H4 (cell line): ENCODE results near the gene SPECC1L. TPM values are rescaled to one million over a fixed set of nuclear protein-coding genes. Genes with fewer than 3 reads are reported as not detected.
A peak's percentile ranks its signal among the peaks of the same experiment; 100 is the strongest.
"Not testable (repeated sequence)": the region's sequence is repeated elsewhere in the genome, so short reads cannot be mapped to it uniquely, and the experiment has no call there.

Source experiments
- DNase-seq: peaks from one replicate; pipeline ENCODE4 v3.0.0-alpha.2; 2015; ENCODE audit warnings: low spot score
- total RNA-seq: library from RNA; depleted of rRNA; stranded (reverse); fragments of >200 nt; shearing (Covaris generic); gene quantifications from 2 replicates; pipeline ENCODE4 v1.2.3, GENCODE V29; 2014; rRNA removed

The SPECC1L gene
- total RNA-seq, result 10.8 and 27.0 TPM in 2 replicates

GRCh38 chr22:24270556-24271385 lies at the start of gene SPECC1L:
Gene SPECC1L, plus strand, starts transcription at chr22:24270831. Its CDS starts 31,401 bp downstream, at chr22:24302232.
- DNase-seq, result peak; percentile 73

- no peak for DNase-seq
Measured at GRCh38 chr22:24224468-24224867, 46.2 kb upstream of the SPECC1L start.

DNA sequence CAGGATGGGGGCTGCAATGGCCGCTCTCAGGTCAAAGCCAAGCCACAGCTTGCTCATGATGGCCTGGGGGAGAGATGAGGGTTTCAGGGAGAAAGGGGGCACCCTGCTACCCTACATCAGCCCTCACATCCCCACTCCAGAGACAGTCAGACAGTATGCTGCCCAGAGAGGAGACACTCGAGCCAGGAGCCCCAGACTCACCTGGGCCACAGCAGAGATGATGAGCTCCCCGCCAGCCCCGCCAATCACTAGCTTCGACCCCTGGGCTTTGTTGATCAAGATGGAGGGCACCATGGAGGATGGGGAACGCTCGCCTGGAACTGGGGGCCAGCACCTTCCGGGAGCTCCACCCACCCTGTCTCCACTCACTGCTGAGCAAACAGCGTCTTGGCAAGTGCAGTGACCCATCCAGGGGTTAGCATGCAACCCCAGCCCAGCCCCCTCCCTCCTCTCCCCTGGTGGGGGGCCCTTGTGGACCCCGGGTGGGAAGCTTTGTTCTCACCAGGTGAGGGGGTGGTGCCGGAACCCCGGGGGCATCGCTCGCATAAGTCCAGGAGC lies 45.5 kb upstream of the SPECC1L start:
- no peak for DNase-seq

GRCh38 chr22:24225951-24226350 lies 44.7 kb upstream of the SPECC1L start:
- no peak for DNase-seq

GRCh38 chr22:24230911-24231656 lies 39.5 kb upstream of the SPECC1L start:
- no peak for DNase-seq

DNA sequence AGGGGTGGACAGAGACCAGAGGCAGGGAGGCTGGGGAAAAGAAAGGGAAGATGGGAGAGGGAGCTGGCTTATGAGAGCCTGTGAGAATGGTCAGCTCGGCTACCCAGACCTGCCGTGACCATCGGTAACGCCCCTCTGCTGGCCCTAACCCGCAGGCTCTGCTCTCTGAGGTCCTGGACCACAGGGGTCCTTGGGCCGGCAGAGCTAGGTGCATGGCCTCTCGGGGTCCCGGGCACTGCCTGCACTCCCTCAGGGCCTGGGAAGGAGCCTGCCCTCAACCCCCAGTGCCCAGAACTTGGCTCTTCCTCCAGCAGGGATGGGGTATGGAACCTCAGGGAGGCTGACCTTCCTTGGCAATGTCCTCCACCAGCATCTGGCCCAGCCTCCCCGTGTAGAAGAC lies 38.9 kb upstream of the SPECC1L start:
- no peak for DNase-seq

DNA sequence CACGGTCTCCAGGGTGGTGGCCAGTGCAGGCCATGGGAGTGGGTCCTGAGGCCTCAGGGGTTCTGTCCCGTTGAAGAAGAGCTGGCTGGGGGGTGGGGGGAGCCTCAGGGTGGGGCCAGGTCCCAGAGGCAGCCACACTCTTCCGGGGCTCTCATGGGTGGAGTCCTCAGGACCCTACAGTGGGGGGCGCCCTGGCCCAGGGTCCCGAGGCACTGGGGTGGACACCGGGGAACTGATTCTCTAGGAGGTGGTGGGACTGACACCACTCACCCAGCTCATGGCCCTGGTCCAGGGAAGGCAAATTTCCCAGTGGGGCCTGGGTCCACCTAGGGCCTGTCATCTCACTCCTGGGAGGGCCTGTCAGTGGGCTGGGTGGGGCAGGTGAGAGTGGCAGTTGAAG lies 38.5 kb upstream of the SPECC1L start:
- DNase-seq, result no peak

DNA sequence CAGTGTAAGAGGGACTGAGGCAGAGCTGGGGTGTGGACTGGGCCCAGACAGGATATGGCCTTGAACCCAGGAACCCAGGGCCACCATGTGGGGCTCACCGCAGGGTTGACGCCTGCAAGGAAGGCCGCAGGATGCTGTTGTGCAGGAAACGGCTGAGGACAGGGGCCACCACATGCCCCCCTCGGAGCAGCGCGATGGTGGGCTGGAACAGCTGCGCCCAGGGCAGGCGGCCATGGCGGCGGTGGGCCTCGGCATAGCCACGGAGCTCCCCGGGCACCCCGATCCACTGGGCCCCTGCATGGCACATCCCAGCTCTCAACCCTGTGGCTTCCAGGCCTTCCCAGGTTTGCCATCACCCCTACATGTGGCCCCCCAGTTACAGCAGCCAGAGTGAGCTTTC lies 37.9 kb upstream of the SPECC1L start:
- DNase-seq, result no peak

GRCh38 chr22:24233235-24233634 lies 37.4 kb upstream of the SPECC1L start:
- no peak for DNase-seq

DNA sequence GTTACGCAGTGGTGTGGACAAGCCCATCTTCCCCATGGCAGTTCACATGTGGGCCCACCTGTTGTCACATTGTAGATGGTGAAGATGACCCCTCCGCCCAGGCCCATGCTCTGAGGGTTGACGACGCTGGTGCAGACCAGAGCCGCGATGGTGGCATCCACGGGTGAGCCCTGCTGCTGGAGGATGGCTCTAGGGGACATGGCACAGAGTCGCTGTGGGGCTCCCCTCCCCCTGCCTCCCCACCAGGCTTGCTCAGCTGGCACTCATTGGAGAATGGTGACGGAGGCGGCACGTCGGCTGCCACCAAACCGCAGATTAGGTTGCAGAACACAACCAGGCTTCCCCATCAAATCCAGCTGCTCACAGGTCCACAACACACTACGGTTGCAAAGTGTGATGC lies 36.8 kb upstream of the SPECC1L start:
- no peak for DNase-seq

- DNase-seq, result no peak
Measured at GRCh38 chr22:24235315-24235714, 35.3 kb upstream of the SPECC1L start.

DNA sequence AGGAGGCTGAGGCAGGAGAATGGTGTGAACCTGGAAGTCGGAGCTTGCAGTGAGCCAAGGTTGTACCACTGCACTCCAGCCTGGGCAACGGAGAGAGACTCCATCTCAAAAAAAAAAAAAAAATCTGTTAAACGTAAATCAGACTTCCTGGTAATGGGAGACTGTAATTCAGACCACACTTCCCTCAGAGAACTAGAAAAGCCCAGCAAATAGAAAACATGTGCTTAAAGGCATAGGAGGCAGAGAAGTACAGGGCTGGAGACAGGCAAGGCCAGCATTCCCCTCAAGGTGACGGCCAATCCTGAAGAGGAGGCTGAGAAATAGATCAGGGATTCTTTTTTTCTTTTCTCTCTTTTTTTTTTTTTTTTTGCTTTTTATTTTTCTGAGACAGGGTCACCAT lies 34.0 kb upstream of the SPECC1L start:
- no peak for DNase-seq

- DNase-seq, result not testable (repeated sequence)
Measured at GRCh38 chr22:24238101-24238694, 32.4 kb upstream of the SPECC1L start.

DNA sequence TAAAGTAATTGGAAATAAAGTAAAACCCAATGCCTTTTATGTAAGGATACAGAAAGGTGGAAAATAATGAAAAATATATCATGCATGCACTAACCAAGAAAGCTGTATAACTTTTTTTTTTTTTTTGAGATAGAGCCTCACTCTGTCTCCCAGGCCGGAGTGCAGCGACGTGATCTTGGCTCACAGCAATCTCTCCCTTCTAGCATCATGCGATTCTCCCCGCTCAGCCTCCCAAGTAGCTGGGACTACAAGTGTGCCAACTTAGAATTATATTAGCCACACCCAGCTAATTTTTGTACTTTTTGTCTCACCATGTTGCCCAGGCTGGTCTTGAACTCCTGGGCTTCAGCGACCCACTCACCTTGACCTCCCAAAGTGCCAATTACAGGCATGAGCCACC lies 30.2 kb upstream of the SPECC1L start:
- DNase-seq, result no peak

GRCh38 chr22:24240985-24241692 lies 29.5 kb upstream of the SPECC1L start:
- not testable (repeated sequence) for DNase-seq

DNA sequence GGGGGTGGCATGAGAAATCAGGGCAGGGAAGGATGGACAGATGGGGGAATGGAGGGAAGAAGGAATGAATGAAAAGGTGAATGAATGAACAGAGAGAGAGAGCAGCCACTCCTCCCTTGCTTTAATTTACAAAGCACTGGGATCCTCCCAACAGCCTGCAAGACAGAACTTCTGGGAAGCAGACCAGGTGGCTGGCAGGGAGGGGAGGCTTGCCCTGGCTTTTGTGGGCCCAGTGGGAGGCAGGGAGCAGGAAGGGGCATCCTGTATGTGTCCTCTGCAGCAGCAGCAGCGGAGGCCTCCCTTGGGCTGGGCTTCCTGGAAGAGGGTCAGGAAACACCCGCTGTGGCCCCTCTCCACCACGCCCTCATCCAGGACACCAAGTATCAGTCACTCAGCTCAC lies 27.2 kb upstream of the SPECC1L start:
- DNase-seq, result not testable (repeated sequence)

- DNase-seq, result no peak
Measured at GRCh38 chr22:24244144-24244787, 26.4 kb upstream of the SPECC1L start.

- DNase-seq, result not testable (repeated sequence)
Measured at GRCh38 chr22:24245030-24245431, 25.6 kb upstream of the SPECC1L start, which contains the start of gene GGT5. Gene GGT5, minus strand, starts transcription at chr22:24245082. Its CDS starts 357 bp downstream, at chr22:24244725.

DNA sequence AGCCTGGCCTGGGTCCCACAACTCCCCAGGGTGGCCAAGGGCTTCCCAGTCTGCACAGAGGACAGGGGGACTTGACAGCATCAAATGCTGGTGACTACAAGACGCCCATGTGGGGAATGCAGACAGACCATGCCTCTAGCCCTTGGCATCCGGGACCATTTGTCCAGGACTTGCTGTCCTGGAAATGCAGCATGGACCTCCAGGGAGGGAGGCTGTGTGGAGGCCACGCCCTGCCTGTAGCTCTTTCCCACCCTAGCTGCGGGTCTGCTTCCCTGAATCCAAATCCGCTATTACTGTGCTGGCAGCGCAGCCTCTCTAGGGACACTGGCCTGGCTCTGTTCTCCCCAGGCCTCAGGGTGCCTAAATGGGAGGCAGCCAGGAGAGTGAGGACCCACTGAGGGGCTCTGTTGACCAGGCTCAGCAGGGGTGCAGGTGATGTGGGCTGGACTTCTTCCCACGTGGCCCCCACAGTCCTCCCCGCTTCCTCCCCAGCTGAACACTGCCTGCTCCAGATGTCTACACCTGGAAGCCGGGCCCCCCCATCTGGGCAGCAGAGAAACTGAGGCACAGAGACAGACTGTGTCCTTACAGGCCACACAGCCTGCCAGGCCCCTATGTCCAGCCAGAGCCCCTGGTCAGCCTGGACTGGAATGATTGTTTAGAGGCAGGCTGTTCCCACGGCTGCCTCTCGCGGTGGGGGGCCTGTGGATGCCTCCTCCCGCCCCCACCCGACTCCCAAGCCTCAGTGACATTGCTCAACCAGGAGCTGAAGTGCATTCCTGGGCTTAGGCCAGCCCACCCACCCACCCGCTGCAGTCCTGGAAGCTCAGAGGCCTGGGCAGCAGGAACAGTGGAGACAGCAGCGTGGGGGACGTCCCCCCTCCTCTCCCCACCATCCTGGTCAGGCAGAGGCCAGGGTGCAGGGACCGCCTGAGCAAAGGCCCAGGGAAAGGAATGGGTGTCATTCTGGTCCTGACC lies 24.8 kb upstream of the SPECC1L start:
- not testable (repeated sequence) for DNase-seq
